ENCODE measurements around the gene GOLT1A.

GRCh38 chr1:204216880-204217647, 3.3 kb upstream of the GOLT1A start:
- TF ChIP-seq CTCF (IDR thresholded peaks at IDR 0.05) (no peak), ZFX (IDR thresholded peaks at IDR 0.05; ENCODE audit: borderline replicate concordance) (no peak)

All from 22Rv1 (cell line).